Measurements from ENCODE around the gene TMEM219. TPM values are rescaled to one million over a fixed set of nuclear protein-coding genes. Genes with fewer than 3 reads are reported as not detected.

The TMEM219 gene
- total and polyA plus RNA-seq, 4 donors: 25.5 to 75.9 (median 46.9) TPM

DNA sequence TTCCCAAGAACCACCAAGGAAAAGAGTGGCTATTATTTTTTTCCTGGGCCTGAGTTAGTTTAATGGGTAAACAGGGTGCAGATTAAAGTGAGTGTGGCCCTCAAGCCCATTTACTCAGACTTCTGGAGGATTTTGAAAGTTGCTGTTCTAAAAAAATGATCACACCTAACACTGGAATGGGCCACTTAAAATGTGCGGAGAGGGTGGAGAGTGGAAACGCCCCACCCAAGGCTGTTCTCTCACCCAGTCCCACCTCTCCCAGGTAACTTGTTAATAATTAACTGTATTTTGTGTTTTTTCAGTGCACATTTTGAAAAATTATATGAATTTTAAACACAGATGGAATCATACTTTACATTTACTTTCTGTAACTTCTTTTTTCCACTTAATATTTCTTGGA is 28.2 kb downstream of the TMEM219 start:
- H3K27ac ChIP-seq (ENCODE audit: low read depth in 1 of 2, low read length in 2 of 2): no peak overlapping the region
- TF ChIP-seq NR2F2 (IDR thresholded peaks at IDR 0.05) (no peak), FOXA2 (IDR thresholded peaks at IDR 0.05) (no peak), JUND (IDR thresholded peaks at IDR 0.05) (no peak), HNF4A (conservative IDR thresholded peaks at IDR 0.05) (no peak), GABPA (IDR thresholded peaks at IDR 0.05 in 1 of 2, conservative IDR thresholded peaks at IDR 0.05 in 1 of 2) (no peak), YY1 (IDR thresholded peaks at IDR 0.05) (no peak), SP1 (IDR thresholded peaks at IDR 0.05) (no peak), FOXA1 (IDR thresholded peaks at IDR 0.05) (no peak), RAD21 (IDR thresholded peaks at IDR 0.05) (no peak), HNF4G (IDR thresholded peaks at IDR 0.05) (no peak), TAF1 (conservative IDR thresholded peaks at IDR 0.05) (no peak)
- TF ChIP-seq, protein P1, sequence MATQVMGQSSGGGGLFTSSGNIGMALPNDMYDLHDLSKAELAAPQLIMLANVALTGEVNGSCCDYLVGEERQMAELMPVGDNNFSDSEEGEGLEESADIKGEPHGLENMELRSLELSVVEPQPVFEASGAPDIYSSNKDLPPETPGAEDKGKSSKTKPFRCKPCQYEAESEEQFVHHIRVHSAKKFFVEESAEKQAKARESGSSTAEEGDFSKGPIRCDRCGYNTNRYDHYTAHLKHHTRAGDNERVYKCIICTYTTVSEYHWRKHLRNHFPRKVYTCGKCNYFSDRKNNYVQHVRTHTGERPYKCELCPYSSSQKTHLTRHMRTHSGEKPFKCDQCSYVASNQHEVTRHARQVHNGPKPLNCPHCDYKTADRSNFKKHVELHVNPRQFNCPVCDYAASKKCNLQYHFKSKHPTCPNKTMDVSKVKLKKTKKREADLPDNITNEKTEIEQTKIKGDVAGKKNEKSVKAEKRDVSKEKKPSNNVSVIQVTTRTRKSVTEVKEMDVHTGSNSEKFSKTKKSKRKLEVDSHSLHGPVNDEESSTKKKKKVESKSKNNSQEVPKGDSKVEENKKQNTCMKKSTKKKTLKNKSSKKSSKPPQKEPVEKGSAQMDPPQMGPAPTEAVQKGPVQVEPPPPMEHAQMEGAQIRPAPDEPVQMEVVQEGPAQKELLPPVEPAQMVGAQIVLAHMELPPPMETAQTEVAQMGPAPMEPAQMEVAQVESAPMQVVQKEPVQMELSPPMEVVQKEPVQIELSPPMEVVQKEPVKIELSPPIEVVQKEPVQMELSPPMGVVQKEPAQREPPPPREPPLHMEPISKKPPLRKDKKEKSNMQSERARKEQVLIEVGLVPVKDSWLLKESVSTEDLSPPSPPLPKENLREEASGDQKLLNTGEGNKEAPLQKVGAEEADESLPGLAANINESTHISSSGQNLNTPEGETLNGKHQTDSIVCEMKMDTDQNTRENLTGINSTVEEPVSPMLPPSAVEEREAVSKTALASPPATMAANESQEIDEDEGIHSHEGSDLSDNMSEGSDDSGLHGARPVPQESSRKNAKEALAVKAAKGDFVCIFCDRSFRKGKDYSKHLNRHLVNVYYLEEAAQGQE (IDR thresholded peaks at IDR 0.05): no peak
- TF ChIP-seq, protein P2, sequence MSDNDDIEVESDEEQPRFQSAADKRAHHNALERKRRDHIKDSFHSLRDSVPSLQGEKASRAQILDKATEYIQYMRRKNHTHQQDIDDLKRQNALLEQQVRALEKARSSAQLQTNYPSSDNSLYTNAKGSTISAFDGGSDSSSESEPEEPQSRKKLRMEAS (IDR thresholded peaks at IDR 0.05): no peak
- TF ChIP-seq, protein P3, sequence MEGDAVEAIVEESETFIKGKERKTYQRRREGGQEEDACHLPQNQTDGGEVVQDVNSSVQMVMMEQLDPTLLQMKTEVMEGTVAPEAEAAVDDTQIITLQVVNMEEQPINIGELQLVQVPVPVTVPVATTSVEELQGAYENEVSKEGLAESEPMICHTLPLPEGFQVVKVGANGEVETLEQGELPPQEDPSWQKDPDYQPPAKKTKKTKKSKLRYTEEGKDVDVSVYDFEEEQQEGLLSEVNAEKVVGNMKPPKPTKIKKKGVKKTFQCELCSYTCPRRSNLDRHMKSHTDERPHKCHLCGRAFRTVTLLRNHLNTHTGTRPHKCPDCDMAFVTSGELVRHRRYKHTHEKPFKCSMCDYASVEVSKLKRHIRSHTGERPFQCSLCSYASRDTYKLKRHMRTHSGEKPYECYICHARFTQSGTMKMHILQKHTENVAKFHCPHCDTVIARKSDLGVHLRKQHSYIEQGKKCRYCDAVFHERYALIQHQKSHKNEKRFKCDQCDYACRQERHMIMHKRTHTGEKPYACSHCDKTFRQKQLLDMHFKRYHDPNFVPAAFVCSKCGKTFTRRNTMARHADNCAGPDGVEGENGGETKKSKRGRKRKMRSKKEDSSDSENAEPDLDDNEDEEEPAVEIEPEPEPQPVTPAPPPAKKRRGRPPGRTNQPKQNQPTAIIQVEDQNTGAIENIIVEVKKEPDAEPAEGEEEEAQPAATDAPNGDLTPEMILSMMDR (IDR thresholded peaks at IDR 0.05; ENCODE audit: low read depth, low read length, missing input control): no peak
- TF ChIP-seq, protein P4, sequence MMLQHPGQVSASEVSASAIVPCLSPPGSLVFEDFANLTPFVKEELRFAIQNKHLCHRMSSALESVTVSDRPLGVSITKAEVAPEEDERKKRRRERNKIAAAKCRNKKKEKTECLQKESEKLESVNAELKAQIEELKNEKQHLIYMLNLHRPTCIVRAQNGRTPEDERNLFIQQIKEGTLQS (IDR thresholded peaks at IDR 0.05): no peak
- H3K4me1 ChIP-seq (ENCODE audit: control insufficient read depth in 4 of 4, insufficient read depth in 4 of 4, low read length in 3 of 4): peaks cover 2 to 13% (median 8%) of the 10 kb centered on the region in 4 donors
- no peak overlapping the region for H3K9ac ChIP-seq (ENCODE audit: low read depth in 1 of 2, low read length in 2 of 2)
- no peak for DNase-seq (ENCODE audit: low spot score)
- no peak overlapping the region for H3K4me3 ChIP-seq (ENCODE audit: low read depth in 1 of 3, low read length in 3 of 3)
- 80% methylated on average over 2 of the region's 2 CpGs for WGBS
- peaks cover 20 to 74% (median 37%) of the 10 kb centered on the region in 4 donors for H3K36me3 ChIP-seq (ENCODE audit: control insufficient read depth in 4 of 4, insufficient read depth in 3 of 4, low read depth in 1 of 4, low read length in 3 of 4)
- H3K27me3 ChIP-seq (ENCODE audit: control insufficient read depth in 4 of 4, insufficient read depth in 4 of 4, low read length in 3 of 4): no peaks in the 10 kb centered on the region
- no peaks in the 10 kb centered on the region for H3K9me3 ChIP-seq (ENCODE audit: control insufficient read depth in 4 of 4, low read length in 3 of 4)

DNA sequence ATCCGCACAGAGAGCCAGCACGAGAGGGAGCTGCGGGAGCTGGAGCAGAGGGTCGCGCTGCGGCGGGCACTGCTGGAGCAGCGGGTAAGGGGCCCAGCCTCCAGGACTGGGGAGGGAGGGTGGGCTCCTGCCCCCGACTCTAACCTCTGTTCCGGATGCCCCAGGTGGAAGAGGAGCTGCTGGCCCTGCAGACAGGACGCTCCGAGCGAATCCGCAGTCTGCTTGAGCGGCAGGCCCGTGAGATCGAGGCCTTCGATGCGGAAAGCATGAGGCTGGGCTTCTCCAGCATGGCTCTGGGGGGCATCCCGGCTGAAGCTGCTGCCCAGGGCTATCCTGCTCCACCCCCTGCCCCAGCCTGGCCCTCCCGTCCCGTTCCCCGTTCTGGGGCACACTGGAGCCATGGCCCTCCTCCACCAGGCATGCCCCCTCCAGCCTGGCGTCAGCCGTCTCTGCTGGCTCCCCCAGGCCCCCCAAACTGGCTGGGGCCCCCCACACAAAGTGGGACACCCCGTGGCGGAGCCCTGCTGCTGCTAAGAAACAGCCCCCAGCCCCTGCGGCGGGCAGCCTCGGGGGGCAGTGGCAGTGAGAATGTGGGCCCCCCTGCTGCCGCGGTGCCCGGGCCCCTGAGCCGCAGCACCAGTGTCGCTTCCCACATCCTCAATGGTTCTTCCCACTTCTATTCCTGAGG is 29.1 kb downstream of the TMEM219 start:
- Histone ChIP-seq H3K9me3 (ENCODE audit: control insufficient read depth in 4 of 4, low read length in 3 of 4) (no peaks in the 10 kb centered on the region), H3K36me3 (ENCODE audit: control insufficient read depth in 4 of 4, insufficient read depth in 3 of 4, low read depth in 1 of 4, low read length in 3 of 4) (peaks cover 15 to 64% (median 29%) of the 10 kb centered on the region in 4 donors), H3K4me1 (ENCODE audit: control insufficient read depth in 4 of 4, insufficient read depth in 4 of 4, low read length in 3 of 4) (peaks cover 2 to 17% (median 11%) of the 10 kb centered on the region in 4 donors), H3K4me3 (ENCODE audit: low read depth in 1 of 3, low read length in 3 of 3) (no peak overlapping the region), H3K27me3 (ENCODE audit: control insufficient read depth in 4 of 4, insufficient read depth in 4 of 4, low read length in 3 of 4) (no peaks in the 10 kb centered on the region), H3K27ac (ENCODE audit: low read depth in 1 of 2, low read length in 2 of 2) (no peak overlapping the region), H3K9ac (ENCODE audit: low read depth in 1 of 2, low read length in 2 of 2) (no peak overlapping the region)
- no peak for DNase-seq (ENCODE audit: low spot score)
- TF ChIP-seq, protein P5, sequence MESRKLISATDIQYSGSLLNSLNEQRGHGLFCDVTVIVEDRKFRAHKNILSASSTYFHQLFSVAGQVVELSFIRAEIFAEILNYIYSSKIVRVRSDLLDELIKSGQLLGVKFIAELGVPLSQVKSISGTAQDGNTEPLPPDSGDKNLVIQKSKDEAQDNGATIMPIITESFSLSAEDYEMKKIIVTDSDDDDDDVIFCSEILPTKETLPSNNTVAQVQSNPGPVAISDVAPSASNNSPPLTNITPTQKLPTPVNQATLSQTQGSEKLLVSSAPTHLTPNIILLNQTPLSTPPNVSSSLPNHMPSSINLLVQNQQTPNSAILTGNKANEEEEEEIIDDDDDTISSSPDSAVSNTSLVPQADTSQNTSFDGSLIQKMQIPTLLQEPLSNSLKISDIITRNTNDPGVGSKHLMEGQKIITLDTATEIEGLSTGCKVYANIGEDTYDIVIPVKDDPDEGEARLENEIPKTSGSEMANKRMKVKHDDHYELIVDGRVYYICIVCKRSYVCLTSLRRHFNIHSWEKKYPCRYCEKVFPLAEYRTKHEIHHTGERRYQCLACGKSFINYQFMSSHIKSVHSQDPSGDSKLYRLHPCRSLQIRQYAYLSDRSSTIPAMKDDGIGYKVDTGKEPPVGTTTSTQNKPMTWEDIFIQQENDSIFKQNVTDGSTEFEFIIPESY (IDR thresholded peaks at IDR 0.05): no peak
- no peak for TF ChIP-seq HNF4A (conservative IDR thresholded peaks at IDR 0.05)
- TF ChIP-seq EGR1 (IDR thresholded peaks at IDR 0.05; ENCODE audit: low read depth in 2 of 2): no peak
- TF ChIP-seq RAD21 (IDR thresholded peaks at IDR 0.05): no peak
- TF ChIP-seq FOXA1 (IDR thresholded peaks at IDR 0.05): no peak
- no peak for TF ChIP-seq SP1 (IDR thresholded peaks at IDR 0.05)
- TF ChIP-seq, protein P2 (IDR thresholded peaks at IDR 0.05): no peak
- TF ChIP-seq YY1 (IDR thresholded peaks at IDR 0.05): no peak
- no peak for TF ChIP-seq GABPA (IDR thresholded peaks at IDR 0.05 in 1 of 2, conservative IDR thresholded peaks at IDR 0.05 in 1 of 2)
- TF ChIP-seq HNF4G (IDR thresholded peaks at IDR 0.05): no peak
- no peak for TF ChIP-seq JUND (IDR thresholded peaks at IDR 0.05)
- no peak for TF ChIP-seq RXRA (IDR thresholded peaks at IDR 0.05)
- TF ChIP-seq NR2F2 (IDR thresholded peaks at IDR 0.05): no peak
- TF ChIP-seq, protein P3 (IDR thresholded peaks at IDR 0.05; ENCODE audit: low read depth, low read length, missing input control): no peak
- TF ChIP-seq, protein P4 (IDR thresholded peaks at IDR 0.05): no peak
- WGBS: 96% methylated on average over 35 of the region's 35 CpGs
